Stomach (tissue), 9 donors: Measurements from ENCODE around the gene PPP1R13B. TPM values are rescaled to one million over a fixed set of nuclear protein-coding genes. Genes with fewer than 3 reads are reported as not detected.

ENCODE experiments used
- DNase-seq, 2 donors: peaks; one replicate each; pipeline versions ENCODE4 v3.0.0 to v3.0.0-alpha.2; 2013 to 2019
- H3K27ac ChIP-seq, 5 donors: fragments of 200-600 bp in 4 of 5; sonication (generic) in 4 of 5; one replicate each; pipeline ENCODE4 v1.5.1; 2013 to 2019; ENCODE audit warnings: mild to moderate bottlenecking in 1 of 5, moderate library complexity in 1 of 5
- H3K27me3 ChIP-seq, 3 donors: fragments of 200-600 bp; sonication (generic); one replicate each; pipeline ENCODE4 v1.5.1; 2017 to 2019; ENCODE audit warnings: mixed run types in 1 of 3
- H3K36me3 ChIP-seq, 4 donors: fragments of 200-600 bp; sonication (generic); 1 replicate in 3 of 4; 2 replicates in 1 of 4; pipeline ENCODE4 v1.5.1; 2016 to 2019
- H3K4me1 ChIP-seq, 4 donors: fragments of 200-600 bp; sonication (generic); one replicate each; pipeline ENCODE4 v1.5.1; 2016 to 2019
- H3K4me3 ChIP-seq, 4 donors: fragments of 200-600 bp; sonication (generic) in 3 of 4; one replicate each; pipeline ENCODE4 v1.5.1; 2016 to 2019; ENCODE audit warnings: mild to moderate bottlenecking in 1 of 4
- H3K9me3 ChIP-seq, 4 donors: fragments of 200-600 bp; sonication (generic); one replicate each; pipeline ENCODE4 v1.5.1; 2016 to 2019
- EP300 ChIP-seq: sonication (generic); formaldehyde crosslinking; IDR thresholded peaks from one replicate; pipeline ENCODE4 v1.6.1; 2017; ENCODE audit warnings: antibody characterized with exemption
- POLR2A ChIP-seq, 4 donors: fragments of 450-650 bp; IDR thresholded peaks; one replicate each; pipeline ENCODE4 v1.6.1; 2016; ENCODE audit warnings: antibody characterized with exemption in 4 of 4, control low read depth in 2 of 4, mild to moderate bottlenecking in 1 of 4, moderate library complexity in 1 of 4
- POLR2AphosphoS5 ChIP-seq, 3 donors: sonication (generic); formaldehyde crosslinking; IDR thresholded peaks; one replicate each; pipeline ENCODE4 v1.6.1; 2016; ENCODE audit warnings: antibody characterized with exemption in 3 of 3
- WGBS, 5 donors: extraction: QIAGEN DNeasy Blood & Tissue Kit in 3 of 5; methylation state at CpG; one replicate each; pipeline versions ENCODE4 v1.1.5 to v1.1.7; 2013 to 2018; 5-methylcytosine and 5-hydroxymethylcytosine counted together
- intact Hi-C: fragments of 100-400 bp; cut with DNase I; formaldehyde crosslinking; loops from one replicate; pipeline ENCODE4 v1.15.1; 2023; ENCODE audit warnings: low total_unique reads
- polyA plus RNA-seq, 3 donors: library from polyadenylated mRNA; stranded (reverse); fragments of 200-250 nt; gene quantifications; one replicate each; pipeline ENCODE4 v1.2.3, GENCODE V29; 2013
- total RNA-seq, 5 donors: library from RNA; depleted of rRNA; stranded (reverse); fragments of >200 nt; gene quantifications; one replicate each; pipeline versions ENCODE4 v1.1.0 to v1.2.3, GENCODE V29; 2014 to 2016
- TF ChIP-seq, protein P1 (sequence below), 7 experiments: fragments of 450-650 bp in 4 of 7; fragments of 200-600 bp in 3 of 7; sonication (generic) in 3 of 7; IDR thresholded peaks; one replicate each; pipeline ENCODE4 v1.5.1; 2016 to 2019; ENCODE audit warnings: antibody characterized with exemption in 7 of 7, control low read depth in 2 of 7, mild to moderate bottlenecking in 1 of 7
- donor health status: healthy with polysubstance abuse.
- donor health status: Bipolar disorder and iron deficiency.
- donor health status: healthy.

Gene PPP1R13B
- total and polyA plus RNA-seq, 8 donors = 10.8 to 84.0 (median 18.3) TPM

DNA sequence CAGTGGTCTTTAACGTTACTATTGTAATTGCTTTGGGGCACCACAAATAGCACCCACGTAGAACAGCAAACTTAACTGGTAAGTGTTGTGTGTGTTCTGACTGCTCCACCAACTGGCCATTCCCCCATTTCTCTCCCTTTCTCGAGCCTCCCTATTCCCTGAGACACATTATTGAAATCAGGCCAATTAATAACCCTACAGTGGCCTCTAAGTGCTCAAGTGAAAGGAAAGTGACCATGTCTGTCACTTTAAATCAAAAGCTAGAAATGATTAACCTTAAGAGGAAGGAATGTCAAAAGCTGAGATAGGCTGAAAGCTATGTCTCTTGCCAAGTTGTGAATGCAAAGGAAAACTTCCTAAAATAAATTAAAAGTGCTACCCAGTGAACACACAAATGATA lies 22.3 kb downstream of the PPP1R13B start:
- DNase-seq = peak in 1 of 2 donors; percentile 58
- peaks cover 24 to 83% (median 57%) of the 10 kb centered on the region in 4 donors for H3K4me1 ChIP-seq
- H3K4me3 ChIP-seq = no peak overlapping the region
- intact Hi-C loops = no loop called here
- TF ChIP-seq POLR2A (IDR thresholded peaks at IDR 0.05) = no peak
- TF ChIP-seq, protein P1, sequence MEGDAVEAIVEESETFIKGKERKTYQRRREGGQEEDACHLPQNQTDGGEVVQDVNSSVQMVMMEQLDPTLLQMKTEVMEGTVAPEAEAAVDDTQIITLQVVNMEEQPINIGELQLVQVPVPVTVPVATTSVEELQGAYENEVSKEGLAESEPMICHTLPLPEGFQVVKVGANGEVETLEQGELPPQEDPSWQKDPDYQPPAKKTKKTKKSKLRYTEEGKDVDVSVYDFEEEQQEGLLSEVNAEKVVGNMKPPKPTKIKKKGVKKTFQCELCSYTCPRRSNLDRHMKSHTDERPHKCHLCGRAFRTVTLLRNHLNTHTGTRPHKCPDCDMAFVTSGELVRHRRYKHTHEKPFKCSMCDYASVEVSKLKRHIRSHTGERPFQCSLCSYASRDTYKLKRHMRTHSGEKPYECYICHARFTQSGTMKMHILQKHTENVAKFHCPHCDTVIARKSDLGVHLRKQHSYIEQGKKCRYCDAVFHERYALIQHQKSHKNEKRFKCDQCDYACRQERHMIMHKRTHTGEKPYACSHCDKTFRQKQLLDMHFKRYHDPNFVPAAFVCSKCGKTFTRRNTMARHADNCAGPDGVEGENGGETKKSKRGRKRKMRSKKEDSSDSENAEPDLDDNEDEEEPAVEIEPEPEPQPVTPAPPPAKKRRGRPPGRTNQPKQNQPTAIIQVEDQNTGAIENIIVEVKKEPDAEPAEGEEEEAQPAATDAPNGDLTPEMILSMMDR (IDR thresholded peaks at IDR 0.05) = no peak
- TF ChIP-seq EP300 = no peak
- peak in 1 of 3 donors; percentile 40 for TF ChIP-seq POLR2AphosphoS5 (IDR thresholded peaks at IDR 0.05)
- no peaks in the 10 kb centered on the region for H3K9me3 ChIP-seq
- 12 to 32% (median 27%) methylated on average over 3 of the region's 3 CpGs for WGBS, 5 donors
- no peaks in the 10 kb centered on the region for H3K27me3 ChIP-seq
- H3K27ac ChIP-seq = peak overlapping the region; percentile 56 to 81 (median 73)
- H3K36me3 ChIP-seq = no peaks in the 10 kb centered on the region

DNA sequence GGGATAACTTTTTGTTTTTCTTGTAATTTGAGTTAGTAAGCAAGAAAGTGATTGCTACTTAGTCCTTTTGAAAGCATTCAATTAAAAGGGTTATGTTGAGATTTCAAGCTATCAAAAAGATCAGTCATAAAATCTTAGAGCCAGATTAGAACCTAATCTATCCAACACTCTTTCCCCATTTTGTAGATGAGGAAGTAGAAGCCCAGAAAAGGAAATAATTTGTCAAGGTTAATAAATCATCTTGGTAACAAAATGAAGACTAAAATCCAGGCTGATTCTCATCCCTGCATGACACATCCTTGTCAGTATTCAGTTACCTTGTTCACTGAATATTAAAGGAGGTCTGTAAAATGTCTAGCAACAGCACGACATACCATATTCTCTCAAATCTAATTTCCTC lies 26.5 kb downstream of the PPP1R13B start:
- no peak overlapping the region for H3K4me3 ChIP-seq
- peaks cover 20 to 86% (median 57%) of the 10 kb centered on the region in 4 donors for H3K4me1 ChIP-seq
- H3K36me3 ChIP-seq = no peaks in the 10 kb centered on the region
- H3K9me3 ChIP-seq = no peaks in the 10 kb centered on the region
- intact Hi-C loops = no loop called here
- 49 to 59% (median 53%) methylated on average over 1 of the region's 1 CpG for WGBS, 5 donors
- peak overlapping the region in 3 of 5 donors; percentile 7 to 86 (median 47) for H3K27ac ChIP-seq
- no peaks in the 10 kb centered on the region for H3K27me3 ChIP-seq
- TF ChIP-seq EP300 (no peak), POLR2A (IDR thresholded peaks at IDR 0.05) (no peak), POLR2AphosphoS5 (IDR thresholded peaks at IDR 0.05) (no peak)
- TF ChIP-seq, protein P1 (IDR thresholded peaks at IDR 0.05) = no peak
- no peak for DNase-seq

DNA sequence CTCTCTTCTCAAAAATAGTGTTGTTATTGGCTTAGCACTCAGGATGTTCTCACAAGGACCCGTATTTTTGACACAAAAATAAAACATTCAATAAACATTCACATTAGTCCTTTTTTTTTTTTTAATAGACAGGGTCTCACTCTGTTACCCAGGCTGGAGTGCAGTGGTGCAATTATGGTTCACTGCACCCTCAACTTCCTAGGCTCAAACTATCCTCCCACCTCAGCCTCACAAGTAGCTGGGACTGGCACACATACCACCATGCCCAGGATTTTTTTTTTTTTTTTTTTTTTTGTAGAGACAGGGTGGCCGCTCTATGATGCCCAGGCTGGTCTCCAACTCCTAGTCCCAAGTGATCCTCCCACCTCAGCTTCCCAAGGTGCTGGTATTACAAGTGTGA lies 27.0 kb downstream of the PPP1R13B start:
- peak overlapping the region in 1 of 4 donors; percentile 14 for H3K4me3 ChIP-seq

DNA sequence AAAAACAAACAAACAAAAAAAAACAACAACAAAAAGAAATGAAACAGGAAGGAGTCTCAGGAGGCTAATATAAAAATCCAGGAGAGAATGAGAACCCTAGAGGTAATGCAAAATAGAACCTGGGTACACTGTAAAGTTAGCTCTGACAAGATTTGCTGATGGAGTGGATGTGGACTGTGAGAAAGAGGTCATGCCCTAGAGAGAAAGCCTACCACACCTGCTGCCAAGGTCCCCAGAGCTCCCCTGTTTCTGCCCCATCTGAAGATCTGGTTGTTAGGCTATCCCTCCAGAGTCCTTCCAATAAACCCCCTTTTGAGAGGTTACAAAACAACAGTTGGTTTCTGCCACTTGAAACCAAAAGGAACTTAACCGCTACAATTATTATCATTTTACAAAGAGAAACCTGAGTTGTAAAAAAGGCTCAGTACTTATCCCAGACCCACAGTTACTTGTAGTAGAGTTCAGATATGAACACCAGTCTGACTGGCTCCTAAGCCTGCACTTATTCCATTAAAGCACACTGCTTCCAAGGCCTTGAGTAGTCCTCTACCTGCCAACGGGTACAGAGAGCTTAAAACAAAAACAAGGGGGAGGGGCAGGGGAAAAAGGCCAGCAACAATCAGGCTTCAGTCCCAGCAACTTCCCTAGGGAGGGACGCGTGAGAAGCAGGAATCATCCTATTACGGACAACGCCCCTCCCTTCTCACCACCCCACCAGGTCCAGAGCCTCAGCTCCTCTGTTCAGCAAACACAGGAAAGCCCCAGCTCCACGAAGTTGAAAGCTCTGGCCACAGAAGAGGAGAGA lies 27.7 kb downstream of the PPP1R13B start:
- peak; percentile 60 to 71 for DNase-seq

More for the DNA sequence above, 27.0 kb downstream of the PPP1R13B start:
- intact Hi-C loops = no loop called here
- Histone ChIP-seq H3K4me1 (peaks cover 20 to 81% (median 54%) of the 10 kb centered on the region in 4 donors), H3K27me3 (no peaks in the 10 kb centered on the region), H3K36me3 (no peaks in the 10 kb centered on the region), H3K27ac (peak overlapping the region; percentile 34 to 86 (median 54)), H3K9me3 (no peaks in the 10 kb centered on the region)
- no peak for DNase-seq
- TF ChIP-seq POLR2AphosphoS5 (IDR thresholded peaks at IDR 0.05) = no peak
- TF ChIP-seq POLR2A (IDR thresholded peaks at IDR 0.05) = no peak
- TF ChIP-seq, protein P1 (IDR thresholded peaks at IDR 0.05) = no peak
- no peak for TF ChIP-seq EP300
- 30 to 49% (median 49%) methylated on average over 2 of the region's 2 CpGs for WGBS, 5 donors

More for the DNA sequence above, 27.7 kb downstream of the PPP1R13B start:
- 9 to 30% (median 10%) methylated on average over 7 of the region's 7 CpGs for WGBS, 5 donors
- Histone ChIP-seq H3K4me1 (peaks cover 17 to 74% (median 48%) of the 10 kb centered on the region in 4 donors), H3K4me3 (peak overlapping the region in 1 of 4 donors; percentile 14), H3K36me3 (no peaks in the 10 kb centered on the region), H3K9me3 (no peaks in the 10 kb centered on the region), H3K27ac (peak overlapping the region; percentile 47 to 86 (median 60)), H3K27me3 (no peaks in the 10 kb centered on the region)
- intact Hi-C loops = no loop called here
- TF ChIP-seq EP300 (no peak), POLR2AphosphoS5 (IDR thresholded peaks at IDR 0.05) (peak in 1 of 3 donors; percentile 16)
